ENCODE measurements around the gene RPTOR. TPM values are rescaled to one million over a fixed set of nuclear protein-coding genes. Genes with fewer than 3 reads are reported as not detected.

RPTOR gene
- total and polyA plus RNA-seq, 2 donors (not counting 1 experiment from before 2014, with no cell fraction given): 6.7 to 22.8 TPM

- Histone ChIP-seq H3K27ac (ENCODE audit: insufficient read depth, low read length) (no peak overlapping the region), H3K9me3 (ENCODE audit: control insufficient read depth, insufficient read depth, low read depth, low read length) (no peaks in the 10 kb centered on the region), H3K4me1 (ENCODE audit: control insufficient read depth, extremely low read depth, insufficient read depth, low read length) (peaks cover 8% of the 10 kb centered on the region), H3K36me3 (ENCODE audit: control insufficient read depth, insufficient read depth, low read length) (peaks cover 4% of the 10 kb centered on the region), H2AFZ (ENCODE audit: low read length) (no peak overlapping the region), H3K9ac (ENCODE audit: insufficient read depth, low read length) (no peak overlapping the region), H3K4me2 (ENCODE audit: extremely low read depth, insufficient read depth, low read length) (no peak overlapping the region), H3K27me3 (ENCODE audit: control insufficient read depth, insufficient read depth, low read length) (no peaks in the 10 kb centered on the region), H3K79me2 (ENCODE audit: control insufficient read depth, insufficient read depth, low read length) (no peaks in the 10 kb centered on the region), H4K20me1 (ENCODE audit: control insufficient read depth, extremely low read depth, insufficient read depth, low read length) (no peaks in the 10 kb centered on the region), H3K4me3 (replicated peaks in 1 of 4; ENCODE audit: control extremely low read depth in 1 of 4, insufficient read depth in 1 of 4, low read depth in 3 of 4, low read length in 4 of 4) (no peak overlapping the region)
- DNase-seq (ENCODE audit: low read depth in 2 of 2): no peak
- no peak for TF ChIP-seq EZH2 (IDR thresholded peaks at IDR 0.05; ENCODE audit: low read length, missing control alignments)
- TF ChIP-seq CTCF (conservative IDR thresholded peaks at IDR 0.05 in 1 of 2, IDR thresholded peaks at IDR 0.05 in 1 of 2; ENCODE audit: low read depth in 1 of 2, low read length in 2 of 2): no peak
Observed at GRCh38 chr17:80941171-80941570, 396.5 kb downstream of the RPTOR start.

- no peak overlapping the region for H3K9ac ChIP-seq (ENCODE audit: insufficient read depth, low read length)
- peak overlapping the region; percentile 21 for H3K4me2 ChIP-seq (ENCODE audit: extremely low read depth, insufficient read depth, low read length)
Observed at GRCh38 chr17:80941743-80942422, 397.2 kb downstream of the RPTOR start.

More at GRCh38 chr17:80941743-80942422, 397.2 kb downstream of the RPTOR start:
- Histone ChIP-seq H2AFZ (ENCODE audit: low read length) (no peak overlapping the region), H3K27ac (ENCODE audit: insufficient read depth, low read length) (peak overlapping the region; percentile 68), H3K79me2 (ENCODE audit: control insufficient read depth, insufficient read depth, low read length) (no peaks in the 10 kb centered on the region), H3K9me3 (ENCODE audit: control insufficient read depth, insufficient read depth, low read depth, low read length) (no peaks in the 10 kb centered on the region), H3K4me3 (replicated peaks in 1 of 4; ENCODE audit: control extremely low read depth in 1 of 4, insufficient read depth in 1 of 4, low read depth in 3 of 4, low read length in 4 of 4) (no peak overlapping the region), H3K36me3 (ENCODE audit: control insufficient read depth, insufficient read depth, low read length) (peaks cover 5% of the 10 kb centered on the region), H3K4me1 (ENCODE audit: control insufficient read depth, extremely low read depth, insufficient read depth, low read length) (peaks cover 8% of the 10 kb centered on the region), H4K20me1 (ENCODE audit: control insufficient read depth, extremely low read depth, insufficient read depth, low read length) (no peaks in the 10 kb centered on the region), H3K27me3 (ENCODE audit: control insufficient read depth, insufficient read depth, low read length) (no peaks in the 10 kb centered on the region)
- peak; percentile 47 to 55 for DNase-seq (ENCODE audit: low read depth in 2 of 2)
- no peak for TF ChIP-seq CTCF (conservative IDR thresholded peaks at IDR 0.05 in 1 of 2, IDR thresholded peaks at IDR 0.05 in 1 of 2; ENCODE audit: low read depth in 1 of 2, low read length in 2 of 2)
- no peak for TF ChIP-seq EZH2 (IDR thresholded peaks at IDR 0.05; ENCODE audit: low read length, missing control alignments)
